Upper lobe of left lung (tissue), 6 donors: ENCODE data around the gene SAMD4A. TPM values are rescaled to one million over a fixed set of nuclear protein-coding genes. Genes with fewer than 3 reads are reported as not detected.
"Not testable (repeated sequence)": the region's sequence is repeated elsewhere in the genome, so short reads cannot be mapped to it uniquely, and the experiment has no call there.

Experiments used
- ATAC-seq, 2 donors: fragments of 200-7000 bp; cut with Tn5 transposase; one replicate each; pipeline ENCODE4 v1.9.1; 2022; ENCODE audit warnings: mild to moderate bottlenecking in 2 of 2, moderate library complexity in 2 of 2; ENCODE audit not compliant: low FRiP score in 2 of 2
- DNase-seq, 2 donors: peaks; one replicate each; pipeline ENCODE4 v3.0.0-alpha.2; 2019 to 2020
- H3K27ac ChIP-seq, 4 donors: fragments of 200-600 bp; sonication (generic); one replicate each; pipeline ENCODE4 v1.5.1; 2016 to 2019
- H3K27me3 ChIP-seq, 4 donors: fragments of 200-600 bp; sonication (generic); one replicate each; pipeline ENCODE4 v1.5.1; 2017 to 2019
- H3K36me3 ChIP-seq, 4 donors: fragments of 200-600 bp; sonication (generic); one replicate each; pipeline ENCODE4 v1.5.1; 2016 to 2019
- H3K4me1 ChIP-seq, 4 donors: fragments of 200-600 bp; sonication (generic); one replicate each; pipeline ENCODE4 v1.5.1; 2018 to 2019
- H3K4me3 ChIP-seq, 4 donors: fragments of 200-600 bp; sonication (generic); one replicate each; pipeline ENCODE4 v1.5.1; 2017 to 2019; ENCODE audit warnings: mild to moderate bottlenecking in 2 of 4, moderate library complexity in 1 of 4
- H3K9me3 ChIP-seq, 4 donors: fragments of 200-600 bp; sonication (generic); one replicate each; pipeline ENCODE4 v1.5.1; 2018 to 2019
- CTCF ChIP-seq, 6 experiments: fragments of 450-650 bp in 4 of 6; fragments of 200-600 bp in 2 of 6; sonication (generic) in 2 of 6; IDR thresholded peaks; one replicate each; pipeline ENCODE4 v1.5.1; 2016 to 2019; ENCODE audit warnings: antibody characterized with exemption in 6 of 6
- EP300 ChIP-seq, 4 donors: sonication (generic); formaldehyde crosslinking; IDR thresholded peaks; one replicate each; pipeline ENCODE4 v1.5.1; 2017; ENCODE audit warnings: antibody characterized with exemption in 4 of 4, control low read depth in 2 of 4
- POLR2A ChIP-seq, 4 donors: fragments of 450-650 bp; IDR thresholded peaks; one replicate each; pipeline ENCODE4 v1.5.1; 2016 to 2017; ENCODE audit warnings: antibody characterized with exemption in 4 of 4, mild to moderate bottlenecking in 2 of 4
- POLR2AphosphoS5 ChIP-seq, 2 donors: sonication (generic); formaldehyde crosslinking; IDR thresholded peaks; one replicate each; pipeline ENCODE4 v1.5.1; 2017; ENCODE audit warnings: antibody characterized with exemption in 2 of 2
- WGBS, 2 donors: methylation state at CpG; one replicate each; pipeline ENCODE4 v1.1.5; 2017 to 2018; 5-methylcytosine and 5-hydroxymethylcytosine counted together
- total RNA-seq, 6 donors: library from RNA; depleted of rRNA in 4 of 6; stranded (reverse); fragments of >200 nt in 4 of 6; gene quantifications; one replicate each; pipeline versions ENCODE4 v1.1.0 to v1.2.1, GENCODE V29; 2016 to 2021
- donor health status: DM: no; HTN: no; CAD: no; lungs with moderate emphysema.
- donor health status: DM: no; HTN: yes; CAD: no; lungs with severe emphysema.

SAMD4A gene
- total RNA-seq, 6 donors from 2014 or later: 26.0 to 68.3 (median 37.0) TPM

DNA sequence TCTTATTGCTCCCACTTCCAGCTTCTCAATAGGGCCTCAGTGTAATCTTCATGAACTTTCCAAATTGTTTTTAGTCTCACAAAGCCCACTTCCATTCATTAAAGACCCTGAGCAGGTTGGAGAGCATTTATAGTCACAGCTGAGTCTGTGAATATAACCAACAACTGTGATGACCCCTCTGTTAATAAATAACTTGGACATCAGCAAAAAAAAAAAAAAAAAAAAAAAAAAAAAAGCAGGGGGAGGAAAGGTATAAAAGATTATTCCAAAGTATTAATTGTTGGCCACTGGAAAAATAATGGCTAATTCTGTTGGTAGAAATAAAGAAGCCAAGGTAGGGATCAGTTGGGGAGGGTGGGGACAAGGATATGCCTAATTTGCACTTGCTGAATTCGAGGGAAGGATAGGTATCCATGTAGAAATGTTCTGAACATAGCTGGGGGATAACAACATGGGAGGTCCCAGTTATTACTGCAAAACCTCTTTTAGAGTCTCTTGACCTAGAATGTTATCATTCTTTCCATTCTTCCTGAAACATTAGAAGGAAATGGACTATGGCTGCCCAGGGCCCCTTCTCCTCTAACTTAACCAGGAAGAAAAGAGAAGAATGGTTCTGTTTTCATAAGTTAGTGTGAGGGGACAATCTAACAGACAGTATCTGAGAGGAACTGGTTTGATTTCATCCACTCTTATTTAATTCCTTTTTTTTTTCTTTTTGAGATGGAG is 56.5 kb downstream of the SAMD4A start:
- 72 to 88% methylated on average over 1 of the region's 1 CpG for WGBS, 2 donors
- no peak for ATAC-seq
- Histone ChIP-seq H3K4me1 (peaks cover 14 to 29% (median 25%) of the 10 kb centered on the region in 4 donors), H3K36me3 (no peaks in the 10 kb centered on the region), H3K27me3 (no peaks in the 10 kb centered on the region), H3K4me3 (no peak overlapping the region), H3K9me3 (no peaks in the 10 kb centered on the region), H3K27ac (no peak overlapping the region)
- DNase-seq: no peak
- no peak for TF ChIP-seq CTCF (IDR thresholded peaks at IDR 0.05)
- TF ChIP-seq EP300 (IDR thresholded peaks at IDR 0.05): no peak
- TF ChIP-seq POLR2AphosphoS5 (IDR thresholded peaks at IDR 0.05): no peak
- TF ChIP-seq POLR2A (IDR thresholded peaks at IDR 0.05): no peak

GRCh38 chr14:54624005-54624358 is 57.1 kb downstream of the SAMD4A start:
- ATAC-seq, H3K27me3 ChIP-seq, H3K4me3 ChIP-seq, H3K36me3 ChIP-seq, H3K27ac ChIP-seq, H3K9me3 ChIP-seq: not testable (repeated sequence)
- DNase-seq: peak in 1 of 2 donors; percentile 55
- WGBS, 2 donors: 91% methylated on average over 19 of the region's 19 CpGs
- peaks cover 19 to 33% (median 29%) of the 10 kb centered on the region in 4 donors for H3K4me1 ChIP-seq

GRCh38 chr14:54625112-54625511 is 58.2 kb downstream of the SAMD4A start:
- WGBS, 2 donors: 52 to 61% methylated on average over 5 of the region's 5 CpGs
- no peaks in the 10 kb centered on the region for H3K9me3 ChIP-seq
- peaks cover 29 to 38% (median 31%) of the 10 kb centered on the region in 4 donors for H3K4me1 ChIP-seq
- TF ChIP-seq CTCF (IDR thresholded peaks at IDR 0.05) (no peak), POLR2A (IDR thresholded peaks at IDR 0.05) (no peak), POLR2AphosphoS5 (IDR thresholded peaks at IDR 0.05) (no peak), EP300 (IDR thresholded peaks at IDR 0.05) (no peak)
- no peak for DNase-seq
- H3K36me3 ChIP-seq: no peaks in the 10 kb centered on the region
- no peak for ATAC-seq
- H3K4me3 ChIP-seq: no peak overlapping the region
- H3K27ac ChIP-seq: no peak overlapping the region
- no peaks in the 10 kb centered on the region for H3K27me3 ChIP-seq

- Histone ChIP-seq H3K9me3 (no peaks in the 10 kb centered on the region), H3K27me3 (no peaks in the 10 kb centered on the region), H3K4me1 (peaks cover 29 to 39% (median 31%) of the 10 kb centered on the region in 4 donors), H3K4me3 (peak overlapping the region in 2 of 4 donors; percentile 18 to 37), H3K36me3 (no peaks in the 10 kb centered on the region), H3K27ac (peak overlapping the region; percentile 56 to 78 (median 76))
- 39 to 54% methylated on average over 4 of the region's 4 CpGs for WGBS, 2 donors
- ATAC-seq (peak in 1 of 2 donors; percentile 2), DNase-seq (no peak)
- TF ChIP-seq EP300 (IDR thresholded peaks at IDR 0.05) (no peak), POLR2AphosphoS5 (IDR thresholded peaks at IDR 0.05) (no peak), CTCF (IDR thresholded peaks at IDR 0.05) (no peak), POLR2A (IDR thresholded peaks at IDR 0.05) (no peak)
Observed at GRCh38 chr14:54627219-54627539, 60.3 kb downstream of the SAMD4A start.

DNA sequence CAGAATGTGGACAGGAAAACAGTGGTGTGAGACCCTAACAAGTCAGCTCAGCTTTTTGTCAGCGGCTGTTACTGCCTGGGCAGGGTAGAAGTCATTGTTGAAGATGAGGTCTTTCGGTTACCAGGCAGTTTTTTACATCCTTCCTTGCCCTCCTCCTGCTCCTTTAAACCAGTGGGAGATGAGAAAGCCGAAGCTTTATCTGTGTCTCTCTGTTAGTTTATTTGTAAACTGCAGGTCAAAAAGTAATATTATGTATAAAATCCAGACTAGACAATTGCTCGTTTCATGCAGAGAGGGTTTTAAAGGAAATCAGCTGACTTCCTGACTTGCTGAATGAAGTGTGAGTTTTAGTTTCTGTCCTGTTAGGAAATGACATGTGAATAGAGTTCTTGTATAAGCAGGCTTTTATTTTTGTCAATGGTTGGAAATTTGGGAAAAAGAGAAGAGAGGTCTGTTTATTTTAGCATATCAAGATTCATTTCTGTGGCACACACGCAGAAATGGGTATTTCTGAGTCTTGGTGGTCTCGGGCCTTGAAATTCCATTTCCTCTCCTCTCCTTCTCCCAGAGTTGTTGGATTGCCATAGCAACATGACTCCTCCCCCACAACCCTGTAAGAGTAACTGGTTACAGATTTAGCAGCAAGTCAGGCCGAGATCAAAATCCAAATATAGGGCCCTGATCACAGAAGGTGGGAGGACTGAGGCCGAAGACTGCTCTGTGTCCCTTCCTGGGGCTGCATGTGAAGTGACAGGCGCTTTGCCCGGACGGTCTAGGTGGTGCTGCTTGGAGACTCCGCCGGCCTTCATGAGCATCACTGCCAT is 60.8 kb downstream of the SAMD4A start:
- Histone ChIP-seq H3K36me3 (no peaks in the 10 kb centered on the region), H3K4me1 (peaks cover 29 to 39% (median 31%) of the 10 kb centered on the region in 4 donors), H3K4me3 (peak overlapping the region in 2 of 4 donors; percentile 18 to 37), H3K27me3 (no peaks in the 10 kb centered on the region), H3K27ac (peak overlapping the region; percentile 56 to 78 (median 76)), H3K9me3 (no peaks in the 10 kb centered on the region)
- 34 to 43% methylated on average over 13 of the region's 13 CpGs for WGBS, 2 donors
- ATAC-seq (peak; percentile 50 to 77), DNase-seq (peak in 1 of 2 donors; percentile 25)
- no peak for TF ChIP-seq POLR2A (IDR thresholded peaks at IDR 0.05)
- no peak for TF ChIP-seq EP300 (IDR thresholded peaks at IDR 0.05)
- TF ChIP-seq POLR2AphosphoS5 (IDR thresholded peaks at IDR 0.05): no peak
- TF ChIP-seq CTCF (IDR thresholded peaks at IDR 0.05): no peak
